Measurements from ENCODE around the gene ITGA4. TPM values are rescaled to one million over a fixed set of nuclear protein-coding genes. Genes with fewer than 3 reads are reported as not detected.

ITGA4 gene
- total RNA-seq, 1 donor from 2014 or later: 20.0 TPM

DNA sequence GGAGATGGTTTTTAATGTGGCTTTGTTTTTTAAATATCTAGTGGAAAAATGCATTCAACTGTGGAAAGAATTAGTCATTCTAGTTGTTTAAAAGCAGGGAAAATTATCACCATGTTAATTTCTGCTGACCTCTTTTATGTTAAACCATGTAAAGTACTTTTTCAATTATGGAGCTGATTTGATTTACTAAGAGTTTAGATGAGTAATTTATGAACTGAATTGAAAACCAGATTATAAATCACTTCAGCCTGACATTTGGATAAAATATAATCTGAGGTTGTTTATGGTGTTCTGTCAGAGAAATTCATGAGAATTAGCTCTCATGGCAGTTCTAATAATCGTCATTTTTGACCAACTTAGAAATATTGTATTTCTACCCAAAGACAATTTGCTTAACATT, 11.6 kb downstream of the ITGA4 start:
- no peaks in the 10 kb centered on the region for H3K9me3 ChIP-seq (ENCODE audit: insufficient read depth, low read depth, low read length)
- no peak overlapping the region for H3K27ac ChIP-seq (ENCODE audit: low read depth, low read length)
- Mint-ChIP-seq H3K27ac (ENCODE audit: unreplicated experiment) (no peak overlapping the region), H3K27me3 (ENCODE audit: low read depth, unreplicated experiment) (no peaks in the 10 kb centered on the region), H3K4me3 (ENCODE audit: unreplicated experiment) (no peak overlapping the region), H3K4me1 (ENCODE audit: low read depth, unreplicated experiment) (peaks cover 6% of the 10 kb centered on the region), H3K9me3 (ENCODE audit: unreplicated experiment) (peaks cover 1% of the 10 kb centered on the region), H3K36me3 (ENCODE audit: low read depth, unreplicated experiment) (no peaks in the 10 kb centered on the region)
- H3K4me1 ChIP-seq (ENCODE audit: insufficient read depth, low read length): peaks cover 4% of the 10 kb centered on the region
- no peaks in the 10 kb centered on the region for H3K36me3 ChIP-seq (ENCODE audit: insufficient read depth, low read length)
- no peak for FAIRE-seq
- no peaks in the 10 kb centered on the region for H3K27me3 ChIP-seq (ENCODE audit: insufficient read depth, low read length)
- H3K79me2 ChIP-seq (ENCODE audit: insufficient read depth, low read length): peaks cover 6% of the 10 kb centered on the region
- peaks cover 4% of the 10 kb centered on the region for H4K20me1 ChIP-seq (ENCODE audit: insufficient read depth, low read length)
- peak; percentile 27 for DNase-seq (ENCODE audit: low read depth)
- TF ChIP-seq, protein P1, sequence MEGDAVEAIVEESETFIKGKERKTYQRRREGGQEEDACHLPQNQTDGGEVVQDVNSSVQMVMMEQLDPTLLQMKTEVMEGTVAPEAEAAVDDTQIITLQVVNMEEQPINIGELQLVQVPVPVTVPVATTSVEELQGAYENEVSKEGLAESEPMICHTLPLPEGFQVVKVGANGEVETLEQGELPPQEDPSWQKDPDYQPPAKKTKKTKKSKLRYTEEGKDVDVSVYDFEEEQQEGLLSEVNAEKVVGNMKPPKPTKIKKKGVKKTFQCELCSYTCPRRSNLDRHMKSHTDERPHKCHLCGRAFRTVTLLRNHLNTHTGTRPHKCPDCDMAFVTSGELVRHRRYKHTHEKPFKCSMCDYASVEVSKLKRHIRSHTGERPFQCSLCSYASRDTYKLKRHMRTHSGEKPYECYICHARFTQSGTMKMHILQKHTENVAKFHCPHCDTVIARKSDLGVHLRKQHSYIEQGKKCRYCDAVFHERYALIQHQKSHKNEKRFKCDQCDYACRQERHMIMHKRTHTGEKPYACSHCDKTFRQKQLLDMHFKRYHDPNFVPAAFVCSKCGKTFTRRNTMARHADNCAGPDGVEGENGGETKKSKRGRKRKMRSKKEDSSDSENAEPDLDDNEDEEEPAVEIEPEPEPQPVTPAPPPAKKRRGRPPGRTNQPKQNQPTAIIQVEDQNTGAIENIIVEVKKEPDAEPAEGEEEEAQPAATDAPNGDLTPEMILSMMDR (IDR thresholded peaks at IDR 0.05; ENCODE audit: insufficient read depth, low read depth, low read length): no peak
- TF ChIP-seq EZH2 (IDR thresholded peaks at IDR 0.05; ENCODE audit: insufficient read depth, low read length): no peak
- H2AFZ ChIP-seq (ENCODE audit: low read depth, low read length): no peak overlapping the region
- no peak overlapping the region for H3K9ac ChIP-seq (ENCODE audit: low read length)
- no peak overlapping the region for H3K4me2 ChIP-seq (ENCODE audit: low read length)
- no peak overlapping the region for H3K4me3 ChIP-seq (ENCODE audit: insufficient read depth, low read depth, low read length)

DNA sequence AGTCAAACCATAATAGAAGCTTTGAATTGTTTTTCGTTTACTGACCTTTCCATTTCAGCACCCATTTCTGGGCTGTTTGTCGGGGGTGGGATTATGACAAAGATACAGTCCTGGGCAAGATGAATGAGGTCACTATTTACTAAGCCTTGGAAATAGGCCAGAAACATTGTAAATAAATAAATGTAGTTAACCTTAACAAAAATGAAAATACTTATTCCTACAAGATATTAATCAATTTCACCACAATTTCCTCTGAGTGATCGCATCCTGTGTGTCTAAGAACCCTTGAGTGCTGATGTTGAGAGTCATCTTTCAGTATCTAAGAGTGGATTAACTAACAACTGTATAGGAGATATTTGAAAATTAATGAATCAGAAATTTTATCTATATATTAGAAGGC, 14.0 kb downstream of the ITGA4 start:
- peak; percentile 30 for DNase-seq (ENCODE audit: low read depth)
- Histone ChIP-seq H3K36me3 (ENCODE audit: insufficient read depth, low read length) (no peaks in the 10 kb centered on the region), H3K9me3 (ENCODE audit: insufficient read depth, low read depth, low read length) (no peaks in the 10 kb centered on the region), H3K4me1 (ENCODE audit: insufficient read depth, low read length) (no peaks in the 10 kb centered on the region), H3K27me3 (ENCODE audit: insufficient read depth, low read length) (no peaks in the 10 kb centered on the region), H2AFZ (ENCODE audit: low read depth, low read length) (no peak overlapping the region), H3K4me3 (ENCODE audit: insufficient read depth, low read depth, low read length) (no peak overlapping the region), H3K9ac (ENCODE audit: low read length) (no peak overlapping the region), H4K20me1 (ENCODE audit: insufficient read depth, low read length) (peaks cover 4% of the 10 kb centered on the region), H3K79me2 (ENCODE audit: insufficient read depth, low read length) (peaks cover 5% of the 10 kb centered on the region), H3K27ac (ENCODE audit: low read depth, low read length) (no peak overlapping the region), H3K4me2 (ENCODE audit: low read length) (no peak overlapping the region)
- H3K4me1 Mint-ChIP-seq (ENCODE audit: low read depth, unreplicated experiment): peaks cover 6% of the 10 kb centered on the region
- no peak overlapping the region for H3K27ac Mint-ChIP-seq (ENCODE audit: unreplicated experiment)
- TF ChIP-seq EZH2 (IDR thresholded peaks at IDR 0.05; ENCODE audit: insufficient read depth, low read length): no peak
- TF ChIP-seq, protein P1 (IDR thresholded peaks at IDR 0.05; ENCODE audit: insufficient read depth, low read depth, low read length): no peak
- H3K9me3 Mint-ChIP-seq (ENCODE audit: unreplicated experiment): no peaks in the 10 kb centered on the region
- H3K36me3 Mint-ChIP-seq (ENCODE audit: low read depth, unreplicated experiment): no peaks in the 10 kb centered on the region
- H3K4me3 Mint-ChIP-seq (ENCODE audit: unreplicated experiment): no peak overlapping the region
- no peak for FAIRE-seq
- no peaks in the 10 kb centered on the region for H3K27me3 Mint-ChIP-seq (ENCODE audit: low read depth, unreplicated experiment)

DNA sequence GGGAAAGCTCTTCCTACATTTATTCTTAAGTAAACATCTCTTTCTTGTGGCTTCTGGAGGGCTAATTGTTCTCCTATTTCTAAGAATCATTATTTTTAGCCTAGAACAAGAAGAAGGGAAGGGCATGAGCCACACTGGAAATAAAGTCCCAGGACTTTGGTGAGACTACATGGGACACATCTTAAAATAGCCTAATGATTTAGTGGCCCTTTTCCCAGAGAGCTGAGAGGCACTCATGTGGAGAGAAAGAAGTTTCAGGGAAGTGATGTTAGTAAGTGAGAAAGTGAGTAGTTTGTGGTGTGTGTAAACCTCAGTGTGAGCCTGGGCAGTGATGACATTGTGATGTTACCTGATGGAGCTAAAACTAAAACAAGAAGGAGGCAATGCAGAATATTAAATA, 14.6 kb downstream of the ITGA4 start:
- H3K27ac Mint-ChIP-seq (ENCODE audit: unreplicated experiment): no peak overlapping the region
- Histone ChIP-seq H3K27ac (ENCODE audit: low read depth, low read length) (no peak overlapping the region), H3K9me3 (ENCODE audit: insufficient read depth, low read depth, low read length) (no peaks in the 10 kb centered on the region), H4K20me1 (ENCODE audit: insufficient read depth, low read length) (peaks cover 4% of the 10 kb centered on the region), H3K4me3 (ENCODE audit: insufficient read depth, low read depth, low read length) (no peak overlapping the region), H3K4me2 (ENCODE audit: low read length) (no peak overlapping the region), H3K27me3 (ENCODE audit: insufficient read depth, low read length) (no peaks in the 10 kb centered on the region), H3K4me1 (ENCODE audit: insufficient read depth, low read length) (no peaks in the 10 kb centered on the region), H3K9ac (ENCODE audit: low read length) (no peak overlapping the region), H3K36me3 (ENCODE audit: insufficient read depth, low read length) (no peaks in the 10 kb centered on the region), H2AFZ (ENCODE audit: low read depth, low read length) (no peak overlapping the region), H3K79me2 (ENCODE audit: insufficient read depth, low read length) (peaks cover 5% of the 10 kb centered on the region)
- no peaks in the 10 kb centered on the region for H3K27me3 Mint-ChIP-seq (ENCODE audit: low read depth, unreplicated experiment)
- no peaks in the 10 kb centered on the region for H3K9me3 Mint-ChIP-seq (ENCODE audit: unreplicated experiment)
- TF ChIP-seq, protein P1 (IDR thresholded peaks at IDR 0.05; ENCODE audit: insufficient read depth, low read depth, low read length): no peak
- no peak for TF ChIP-seq EZH2 (IDR thresholded peaks at IDR 0.05; ENCODE audit: insufficient read depth, low read length)
- H3K36me3 Mint-ChIP-seq (ENCODE audit: low read depth, unreplicated experiment): no peaks in the 10 kb centered on the region
- no peak overlapping the region for H3K4me3 Mint-ChIP-seq (ENCODE audit: unreplicated experiment)
- peak; percentile 45 for DNase-seq (ENCODE audit: low read depth)
- no peak for FAIRE-seq
- peaks cover 6% of the 10 kb centered on the region for H3K4me1 Mint-ChIP-seq (ENCODE audit: low read depth, unreplicated experiment)
